Measurements from ENCODE around the gene DPH1.

DNA sequence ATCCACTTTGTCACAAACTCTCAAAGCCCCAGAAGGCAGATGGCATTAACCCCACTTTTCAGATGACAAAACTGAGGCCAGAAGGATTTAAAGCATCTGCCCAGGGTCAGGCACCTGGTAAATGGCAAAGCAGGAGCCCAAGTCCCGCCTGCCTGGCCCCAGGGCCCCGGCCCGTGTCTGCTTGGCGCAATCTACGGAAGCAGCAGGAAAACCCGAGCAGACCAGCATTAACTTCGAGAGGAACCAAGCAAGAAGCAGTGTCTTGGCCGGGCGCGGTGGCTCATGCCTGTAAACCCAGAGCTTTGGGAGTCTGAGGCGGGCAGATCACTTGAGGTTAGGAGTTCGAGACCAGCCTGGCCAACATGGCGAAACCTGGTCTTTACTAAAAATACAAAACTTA lies 26.4 kb upstream of the DPH1 start:
- TF ChIP-seq, protein P1, sequence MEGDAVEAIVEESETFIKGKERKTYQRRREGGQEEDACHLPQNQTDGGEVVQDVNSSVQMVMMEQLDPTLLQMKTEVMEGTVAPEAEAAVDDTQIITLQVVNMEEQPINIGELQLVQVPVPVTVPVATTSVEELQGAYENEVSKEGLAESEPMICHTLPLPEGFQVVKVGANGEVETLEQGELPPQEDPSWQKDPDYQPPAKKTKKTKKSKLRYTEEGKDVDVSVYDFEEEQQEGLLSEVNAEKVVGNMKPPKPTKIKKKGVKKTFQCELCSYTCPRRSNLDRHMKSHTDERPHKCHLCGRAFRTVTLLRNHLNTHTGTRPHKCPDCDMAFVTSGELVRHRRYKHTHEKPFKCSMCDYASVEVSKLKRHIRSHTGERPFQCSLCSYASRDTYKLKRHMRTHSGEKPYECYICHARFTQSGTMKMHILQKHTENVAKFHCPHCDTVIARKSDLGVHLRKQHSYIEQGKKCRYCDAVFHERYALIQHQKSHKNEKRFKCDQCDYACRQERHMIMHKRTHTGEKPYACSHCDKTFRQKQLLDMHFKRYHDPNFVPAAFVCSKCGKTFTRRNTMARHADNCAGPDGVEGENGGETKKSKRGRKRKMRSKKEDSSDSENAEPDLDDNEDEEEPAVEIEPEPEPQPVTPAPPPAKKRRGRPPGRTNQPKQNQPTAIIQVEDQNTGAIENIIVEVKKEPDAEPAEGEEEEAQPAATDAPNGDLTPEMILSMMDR (IDR thresholded peaks at IDR 0.05), result no peak
- TF ChIP-seq POLR2A (IDR thresholded peaks at IDR 0.05), result no peak

Measured in vagina (tissue), 2 donors.